Neural progenitor cell (in vitro differentiated cells): ENCODE data around the gene ASTN2. TPM values are rescaled to one million over a fixed set of nuclear protein-coding genes. Genes with fewer than 3 reads are reported as not detected.

Experiments
- DNase-seq: peaks from one replicate; pipeline ENCODE4 v3.0.0-alpha.2; 2016; ENCODE audit warnings: low spot score
- H2AFZ ChIP-seq: fragments of 200-600 bp; sonication (generic); replicated peaks from 2 replicates; pipeline ENCODE4 v1.6.1; 2016; ENCODE audit warnings: antibody characterized with exemption
- H3F3A ChIP-seq: fragments of 200-600 bp; sonication (generic); 2 replicates; pipeline ENCODE4 v1.6.1; 2016; ENCODE audit warnings: antibody characterized with exemption, low read depth
- H3K27ac ChIP-seq: fragments of 200-600 bp; sonication (generic); 2 replicates; pipeline ENCODE4 v1.5.1; 2016; ENCODE audit warnings: mild to moderate bottlenecking
- H3K27me3 ChIP-seq: fragments of 200-600 bp; sonication (generic); 2 replicates; pipeline ENCODE4 v1.6.1; 2016; ENCODE audit warnings: mild to moderate bottlenecking, moderate library complexity
- H3K36me3 ChIP-seq: fragments of 200-600 bp; sonication (generic); 2 replicates; pipeline ENCODE4 v1.5.1; 2016
- H3K4me1 ChIP-seq: fragments of 200-600 bp; sonication (generic); 2 replicates; pipeline ENCODE4 v1.6.1; 2016; ENCODE audit warnings: mixed run types
- H3K4me2 ChIP-seq: fragments of 200-600 bp; sonication (generic); 2 replicates; pipeline ENCODE4 v1.6.1; 2016
- H3K4me3 ChIP-seq: fragments of 200-600 bp; sonication (generic); 2 replicates; pipeline ENCODE4 v1.5.1; 2016
- H3K79me2 ChIP-seq: fragments of 200-600 bp; sonication (generic); 2 replicates; pipeline ENCODE4 v1.6.1; 2016; ENCODE audit warnings: low read depth
- H3K9ac ChIP-seq: fragments of 200-600 bp; sonication (generic); 2 replicates; pipeline ENCODE4 v1.6.1; 2016
- H3K9me3 ChIP-seq: fragments of 200-600 bp; sonication (generic); 2 replicates; pipeline ENCODE4 v1.5.1; 2016; ENCODE audit warnings: low read depth
- H4K20me1 ChIP-seq: fragments of 200-600 bp; sonication (generic); 2 replicates; pipeline ENCODE4 v1.6.1; 2016; ENCODE audit warnings: low read depth
- H3K27ac Mint-ChIP-seq: 3 replicates; pipeline ENCODE4 v1.8.0; 2021; ENCODE audit warnings: mixed read lengths
- H3K27me3 Mint-ChIP-seq: 2 replicates; pipeline ENCODE4 v1.8.0; 2022; ENCODE audit warnings: low read depth, mild to moderate bottlenecking, inconsistent platforms, moderate library complexity, mixed read lengths; ENCODE audit not compliant: insufficient read depth
- H3K36me3 Mint-ChIP-seq: 3 replicates; pipeline ENCODE4 v1.8.0; 2021; ENCODE audit warnings: mixed read lengths
- H3K4me1 Mint-ChIP-seq: 3 replicates; pipeline ENCODE4 v1.8.0; 2021; ENCODE audit warnings: mixed read lengths
- H3K4me3 Mint-ChIP-seq: 3 replicates; pipeline ENCODE4 v1.8.0; 2021; ENCODE audit warnings: mild to moderate bottlenecking, moderate library complexity, mixed read lengths
- H3K9me3 Mint-ChIP-seq: 3 replicates; pipeline ENCODE4 v1.8.0; 2020; ENCODE audit warnings: mixed read lengths
- EZH2 ChIP-seq: fragments of 200-600 bp; sonication (generic); IDR thresholded peaks from 2 replicates; pipeline ENCODE4 v1.6.1; 2017; ENCODE audit warnings: antibody characterized with exemption, mild to moderate bottlenecking, moderate library complexity
- EZH2phosphoT487 ChIP-seq: fragments of 200-600 bp; sonication (generic); IDR thresholded peaks from 2 replicates; pipeline ENCODE4 v1.6.1; 2017; ENCODE audit warnings: antibody characterized with exemption
- total RNA-seq: library from RNA; depleted of rRNA; stranded (reverse); fragments of >200 nt; gene quantifications from 2 replicates; pipeline ENCODE4 v1.2.3, GENCODE V29; 2015; ENCODE audit warnings: low replicate concordance
- TF ChIP-seq, protein P1 (sequence below): fragments of 200-600 bp; sonication (generic); IDR thresholded peaks from 2 replicates; pipeline ENCODE4 v1.5.1; 2017; ENCODE audit warnings: antibody characterized with exemption, mild to moderate bottlenecking

ASTN2 gene
- total RNA-seq, 1 donor from 2014 or later, result 8.0 TPM

DNA sequence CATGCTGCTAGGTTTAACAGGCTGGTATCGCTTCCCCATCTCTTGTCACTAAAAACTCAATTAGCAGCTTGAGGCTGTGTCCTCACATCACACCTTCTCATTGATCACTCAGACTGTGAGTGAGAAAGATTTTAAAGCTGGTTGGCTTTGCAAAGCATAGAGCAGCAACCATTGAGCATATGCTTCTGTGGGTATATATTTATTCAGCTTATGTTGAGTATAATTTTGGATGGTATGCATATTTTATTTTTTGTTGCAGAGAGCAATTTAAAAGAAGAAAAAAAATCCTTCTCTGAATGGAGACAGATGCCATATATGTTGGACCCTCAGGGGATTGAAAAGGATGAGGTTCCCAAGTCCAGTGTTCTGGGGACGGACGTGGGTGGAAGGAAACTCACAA lies 565.1 kb downstream of the ASTN2 start:
- Histone ChIP-seq H3K4me1 (no peaks in the 10 kb centered on the region), H4K20me1 (no peaks in the 10 kb centered on the region)

DNA sequence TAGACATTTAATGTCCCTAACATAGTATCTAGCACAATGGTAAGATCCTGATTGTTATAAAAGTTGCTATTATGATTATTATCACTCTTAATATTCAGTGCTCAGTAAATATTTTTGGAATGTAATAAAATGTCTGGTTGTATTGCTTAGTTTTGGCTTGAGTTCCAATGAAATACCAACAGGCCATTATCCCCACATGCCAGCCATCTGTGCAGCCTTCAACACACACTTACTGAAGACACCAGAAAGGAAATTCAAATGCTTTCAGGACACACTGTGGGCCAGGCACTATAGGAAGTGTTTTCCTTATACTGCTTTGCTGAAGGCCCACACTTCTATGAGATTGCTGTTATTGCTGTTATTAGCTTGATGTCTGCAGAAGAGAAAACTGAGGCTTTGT lies 570.2 kb downstream of the ASTN2 start:
- no peak overlapping the region for H2AFZ ChIP-seq
- Mint-ChIP-seq H3K27ac (no peak overlapping the region), H3K4me3 (no peak overlapping the region), H3K27me3 (no peaks in the 10 kb centered on the region), H3K9me3 (peaks cover 11% of the 10 kb centered on the region), H3K4me1 (peaks cover 9% of the 10 kb centered on the region), H3K36me3 (no peaks in the 10 kb centered on the region)
- H3K27ac ChIP-seq, result no peak overlapping the region
- H3K79me2 ChIP-seq, result no peaks in the 10 kb centered on the region
- no peaks in the 10 kb centered on the region for H4K20me1 ChIP-seq
- H3K9ac ChIP-seq, result no peak overlapping the region
- H3K4me2 ChIP-seq, result no peak overlapping the region
- no peak for DNase-seq
- H3K4me3 ChIP-seq, result no peak overlapping the region
- H3F3A ChIP-seq, result peaks cover 3% of the 10 kb centered on the region
- H3K36me3 ChIP-seq, result no peaks in the 10 kb centered on the region
- H3K4me1 ChIP-seq, result no peaks in the 10 kb centered on the region
- no peaks in the 10 kb centered on the region for H3K27me3 ChIP-seq
- no peaks in the 10 kb centered on the region for H3K9me3 ChIP-seq
- TF ChIP-seq EZH2phosphoT487 (no peak), EZH2 (no peak)
- TF ChIP-seq, protein P1, sequence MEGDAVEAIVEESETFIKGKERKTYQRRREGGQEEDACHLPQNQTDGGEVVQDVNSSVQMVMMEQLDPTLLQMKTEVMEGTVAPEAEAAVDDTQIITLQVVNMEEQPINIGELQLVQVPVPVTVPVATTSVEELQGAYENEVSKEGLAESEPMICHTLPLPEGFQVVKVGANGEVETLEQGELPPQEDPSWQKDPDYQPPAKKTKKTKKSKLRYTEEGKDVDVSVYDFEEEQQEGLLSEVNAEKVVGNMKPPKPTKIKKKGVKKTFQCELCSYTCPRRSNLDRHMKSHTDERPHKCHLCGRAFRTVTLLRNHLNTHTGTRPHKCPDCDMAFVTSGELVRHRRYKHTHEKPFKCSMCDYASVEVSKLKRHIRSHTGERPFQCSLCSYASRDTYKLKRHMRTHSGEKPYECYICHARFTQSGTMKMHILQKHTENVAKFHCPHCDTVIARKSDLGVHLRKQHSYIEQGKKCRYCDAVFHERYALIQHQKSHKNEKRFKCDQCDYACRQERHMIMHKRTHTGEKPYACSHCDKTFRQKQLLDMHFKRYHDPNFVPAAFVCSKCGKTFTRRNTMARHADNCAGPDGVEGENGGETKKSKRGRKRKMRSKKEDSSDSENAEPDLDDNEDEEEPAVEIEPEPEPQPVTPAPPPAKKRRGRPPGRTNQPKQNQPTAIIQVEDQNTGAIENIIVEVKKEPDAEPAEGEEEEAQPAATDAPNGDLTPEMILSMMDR, result no peak

More for the DNA sequence above, 565.1 kb downstream of the ASTN2 start:
- H3K79me2 ChIP-seq, result no peaks in the 10 kb centered on the region
- no peak overlapping the region for H3K27ac ChIP-seq
- no peak overlapping the region for H3K9ac ChIP-seq
- H3K27ac Mint-ChIP-seq, result no peak overlapping the region
- DNase-seq, result no peak
- no peaks in the 10 kb centered on the region for H3K9me3 ChIP-seq
- no peak for TF ChIP-seq EZH2phosphoT487
- TF ChIP-seq, protein P1, result no peak
- TF ChIP-seq EZH2, result no peak
- no peaks in the 10 kb centered on the region for H3K27me3 Mint-ChIP-seq
- H3K36me3 ChIP-seq, result no peaks in the 10 kb centered on the region
- no peaks in the 10 kb centered on the region for H3K9me3 Mint-ChIP-seq
- no peaks in the 10 kb centered on the region for H3K27me3 ChIP-seq
- no peak overlapping the region for H2AFZ ChIP-seq
- H3K4me1 Mint-ChIP-seq, result no peaks in the 10 kb centered on the region
- H3K4me3 ChIP-seq, result no peak overlapping the region
- H3K4me3 Mint-ChIP-seq, result no peak overlapping the region
- no peaks in the 10 kb centered on the region for H3F3A ChIP-seq
- H3K36me3 Mint-ChIP-seq, result no peaks in the 10 kb centered on the region
- H3K4me2 ChIP-seq, result no peak overlapping the region

DNA sequence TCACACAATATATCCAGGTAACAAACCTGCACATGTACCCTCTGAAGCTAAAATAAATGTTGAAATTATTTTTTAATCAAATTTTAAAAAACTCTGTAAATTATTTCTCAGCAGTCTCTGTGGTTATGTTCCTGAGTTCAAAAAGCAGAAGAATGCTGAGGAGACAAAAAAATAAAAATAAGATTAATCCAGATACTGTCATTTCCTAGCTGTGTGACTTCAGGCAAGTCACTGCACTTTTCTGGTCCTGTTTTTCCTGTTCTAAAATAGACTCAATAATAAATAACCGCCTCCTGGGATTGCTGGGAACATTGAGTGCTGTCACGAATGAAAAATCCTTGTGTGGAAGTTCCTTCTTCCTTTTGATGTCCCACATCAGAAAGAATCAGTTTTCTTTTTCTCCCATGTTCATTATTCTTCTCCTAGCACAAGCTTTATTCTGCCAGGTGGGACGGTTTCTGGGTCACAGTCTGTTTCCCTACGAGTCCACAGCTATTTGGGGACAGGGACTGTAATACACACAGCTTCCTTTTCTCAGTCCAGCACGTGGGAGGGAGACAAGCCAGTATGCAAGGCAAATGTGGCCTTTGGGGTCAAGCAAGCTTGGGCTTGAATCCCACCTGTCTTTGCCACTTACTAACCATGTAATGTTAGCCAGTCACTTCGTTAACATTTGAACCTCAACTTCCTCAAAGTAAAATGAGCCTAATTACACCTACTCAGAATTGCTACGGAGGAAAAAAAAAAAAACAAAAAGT lies 570.8 kb downstream of the ASTN2 start:
- Histone ChIP-seq H3K27me3 (no peaks in the 10 kb centered on the region), H3K4me3 (no peak overlapping the region), H3F3A (peaks cover 3% of the 10 kb centered on the region), H3K4me2 (no peak overlapping the region), H3K36me3 (no peaks in the 10 kb centered on the region), H3K9me3 (no peaks in the 10 kb centered on the region), H3K27ac (no peak overlapping the region), H2AFZ (no peak overlapping the region), H3K4me1 (no peaks in the 10 kb centered on the region), H4K20me1 (no peaks in the 10 kb centered on the region), H3K9ac (no peak overlapping the region), H3K79me2 (no peaks in the 10 kb centered on the region)
- Mint-ChIP-seq H3K27ac (no peak overlapping the region), H3K36me3 (no peaks in the 10 kb centered on the region), H3K27me3 (no peaks in the 10 kb centered on the region), H3K9me3 (peaks cover 11% of the 10 kb centered on the region), H3K4me1 (peaks cover 9% of the 10 kb centered on the region), H3K4me3 (no peak overlapping the region)
- TF ChIP-seq, protein P1, result no peak
- TF ChIP-seq EZH2phosphoT487 (no peak), EZH2 (no peak)
- DNase-seq, result no peak
